SK-N-MC (cell line): ENCODE data around the gene MPND.
A peak's percentile ranks its signal among the peaks of the same experiment; 100 is the strongest.

ENCODE experiments used
- DNase-seq: peaks from one replicate; pipeline ENCODE4 v3.0.0-alpha.2; 2011; ENCODE audit warnings: low read depth, low spot score
- H3K27ac ChIP-seq: fragments of 200-600 bp; sonication (generic); 2 replicates; pipeline ENCODE4 v1.5.1; 2016; ENCODE audit warnings: mixed run types
- H3K36me3 ChIP-seq: fragments of 200-600 bp; sonication (generic); 2 replicates; pipeline ENCODE4 v1.6.1; 2017; ENCODE audit warnings: antibody characterized with exemption, low read length, mixed read lengths; ENCODE audit not compliant: insufficient read depth
- H3K4me3 ChIP-seq: fragments of 200-600 bp; sonication (generic); 2 replicates; pipeline ENCODE4 v1.5.1; 2016
- H3K9ac ChIP-seq: fragments of 200-600 bp; sonication (generic); 2 replicates; pipeline ENCODE4 v1.8.0; 2017; ENCODE audit warnings: mixed run types, mixed read lengths; ENCODE audit not compliant: insufficient read length
- H3K9me3 ChIP-seq: fragments of 200-600 bp; sonication (generic); 2 replicates; pipeline ENCODE4 v1.6.1; 2017; ENCODE audit warnings: low read depth, mild to moderate bottlenecking, antibody characterized with exemption, low read length, moderate library complexity, mixed read lengths
- EZH2 ChIP-seq: fragments of 200-600 bp; sonication (generic); IDR thresholded peaks from one replicate; pipeline ENCODE4 v1.6.1; 2017; ENCODE audit warnings: antibody characterized with exemption
- FOXP2 ChIP-seq: optimal IDR thresholded peaks from 2 replicates; pipeline ENCODE3; 2011; ENCODE audit warnings: mild to moderate bottlenecking, moderate library complexity; ENCODE audit not compliant: insufficient read depth; ENCODE audit errors: extremely low read length, control extremely low read depth
- POLR2AphosphoS5 ChIP-seq: IDR thresholded peaks from 2 replicates; pipeline ENCODE4 v1.6.1; 2012; ENCODE audit warnings: mild to moderate bottlenecking, low read depth, low read length, borderline replicate concordance

The MPND gene

GRCh38 chr19:4396949-4397783 lies 53.8 kb downstream of the MPND start:
- no peaks in the 10 kb centered on the region for H3K9me3 ChIP-seq
- TF ChIP-seq POLR2AphosphoS5, result no peak
- H3K9ac ChIP-seq, result no peak overlapping the region
- no peak overlapping the region for H3K4me3 ChIP-seq
- no peak overlapping the region for H3K27ac ChIP-seq
- H3K36me3 ChIP-seq, result peaks cover 9% of the 10 kb centered on the region
- no peak for DNase-seq

GRCh38 chr19:4399812-4400134 lies 56.4 kb downstream of the MPND start:
- peaks cover 14% of the 10 kb centered on the region for H3K36me3 ChIP-seq
- TF ChIP-seq POLR2AphosphoS5, result no peak
- TF ChIP-seq FOXP2, result no peak
- no peak for TF ChIP-seq EZH2
- H3K27ac ChIP-seq, result peak overlapping the region; percentile 71
- DNase-seq, result no peak
- no peaks in the 10 kb centered on the region for H3K9me3 ChIP-seq
- peak overlapping the region; percentile 95 for H3K9ac ChIP-seq
- H3K4me3 ChIP-seq, result peak overlapping the region; percentile 95

- peaks cover 14% of the 10 kb centered on the region for H3K36me3 ChIP-seq
- TF ChIP-seq POLR2AphosphoS5 (no peak), FOXP2 (peak; percentile 25), EZH2 (no peak)
- DNase-seq, result peak; percentile 68
- H3K9ac ChIP-seq, result peak within 1 kb of the TSS; percentile 95
- no peaks in the 10 kb centered on the region for H3K9me3 ChIP-seq
- H3K4me3 ChIP-seq, result peak within 1 kb of the TSS; percentile 95
- H3K27ac ChIP-seq, result peak within 1 kb of the TSS; percentile 90
These were observed 57.0 kb downstream of the MPND start, which contains the start of gene SH3GL1 for GRCh38 chr19:4400135-4400936. TSS of gene SH3GL1 (minus strand) at chr19:4400547. CDS start at chr19:4400368, 179 bp downstream.

GRCh38 chr19:4401769-4402170 lies 58.4 kb downstream of the MPND start:
- Histone ChIP-seq H3K9me3 (no peaks in the 10 kb centered on the region), H3K9ac (peak overlapping the region; percentile 73), H3K27ac (peak overlapping the region; percentile 90), H3K4me3 (peak overlapping the region; percentile 75), H3K36me3 (peaks cover 20% of the 10 kb centered on the region)
- DNase-seq, result no peak
- no peak for TF ChIP-seq EZH2
- TF ChIP-seq FOXP2, result no peak
- no peak for TF ChIP-seq POLR2AphosphoS5

GRCh38 chr19:4402171-4403004 lies 59.0 kb downstream of the MPND start, which contains the start of gene CHAF1A:
TSS of gene CHAF1A (plus strand) at chr19:4402640. CDS start at chr19:4402763, 123 bp downstream.
- TF ChIP-seq EZH2 (no peak), POLR2AphosphoS5 (peak; percentile 46), FOXP2 (no peak)

GRCh38 chr19:4403005-4403761 lies 59.8 kb downstream of the MPND start:
- Histone ChIP-seq H3K4me3 (peak overlapping the region; percentile 92), H3K9me3 (no peaks in the 10 kb centered on the region), H3K9ac (peak overlapping the region; percentile 97), H3K27ac (peak overlapping the region; percentile 76), H3K36me3 (peaks cover 25% of the 10 kb centered on the region)
- DNase-seq, result no peak
- TF ChIP-seq EZH2 (no peak), FOXP2 (no peak), POLR2AphosphoS5 (no peak)

More at GRCh38 chr19:4402171-4403004, 59.0 kb downstream of the MPND start, which contains the start of gene CHAF1A:
- peak within 1 kb of the TSS; percentile 97 for H3K9ac ChIP-seq
- peak within 1 kb of the TSS; percentile 90 for H3K27ac ChIP-seq
- H3K36me3 ChIP-seq, result peaks cover 24% of the 10 kb centered on the region
- peak; percentile 100 for DNase-seq
- no peaks in the 10 kb centered on the region for H3K9me3 ChIP-seq
- H3K4me3 ChIP-seq, result peak within 1 kb of the TSS; percentile 92

- Histone ChIP-seq H3K36me3 (peaks cover 46% of the 10 kb centered on the region), H3K9me3 (no peaks in the 10 kb centered on the region), H3K9ac (no peak overlapping the region), H3K27ac (no peak overlapping the region), H3K4me3 (no peak overlapping the region)
- no peak for TF ChIP-seq POLR2AphosphoS5
- TF ChIP-seq FOXP2, result no peak
- TF ChIP-seq EZH2, result no peak
- no peak for DNase-seq
These were observed 62.6 kb downstream of the MPND start for GRCh38 chr19:4405977-4406376.
